HCT116 (cell line): ENCODE data around the gene TMEM132D. TPM values are rescaled to one million over a fixed set of nuclear protein-coding genes. Genes with fewer than 3 reads are reported as not detected.

Experiments
- ATAC-seq: fragments of 200-7000 bp; cut with Tn5 transposase; 2 replicates; pipeline ENCODE4 v1.9.1; 2020; ENCODE audit warnings: mild to moderate bottlenecking, moderate library complexity
- BruUV-seq: library from RNA; stranded (reverse); fragments of 400-500 nt; replicated peaks from 2 replicates; lab custom pipeline; 2021; lab: Mats Ljungman, UMichigan
- CTCF ChIA-PET: fragments of 300-600 bp; sonication (Branson Sonifier 250); formaldehyde crosslinking; loops from one replicate; lab custom pipeline; 2021; ENCODE audit warnings: antibody characterized with exemption; lab: Charles Lee
- POLR2A ChIA-PET: fragments of 300-600, 350-600 bp; sonication (Branson Sonifier 250); formaldehyde crosslinking; loops from one replicate; lab custom pipeline; 2021; ENCODE audit warnings: antibody characterized with exemption; lab: Charles Lee
- RAD21 ChIA-PET, 2 experiments: fragments of 300-600 bp; sonication (Branson Sonifier 250); formaldehyde crosslinking; loops; one replicate each; lab custom pipeline; 2023; ENCODE audit warnings: low total read pairs in 2 of 2; ENCODE audit not compliant: uncharacterized antibody in 2 of 2, unreplicated experiment in 2 of 2, low non-redundant PET in 1 of 2; lab: Charles Lee
- DNase-seq: peaks from one replicate; pipeline ENCODE4 v3.0.0-alpha.2; 2010; ENCODE audit warnings: low read depth, low spot score
- H2AFZ ChIP-seq: fragments of 200-600 bp; shearing (Covaris generic), sonication (generic); 2 replicates; pipeline ENCODE4 v1.6.1; 2017; ENCODE audit warnings: low read depth, mixed run types, mixed read lengths, antibody characterized with exemption, low read length; ENCODE audit not compliant: poor library complexity, severe bottlenecking
- H3K27ac ChIP-seq: 2 replicates; pipeline ENCODE4 v1.5.1; 2012; ENCODE audit warnings: low read depth, low read length
- H3K27me3 ChIP-seq: fragments of 200-600 bp; sonication (generic); 2 replicates; pipeline ENCODE4 v1.6.1; 2016; ENCODE audit warnings: mixed run types, low read length, mixed read lengths; ENCODE audit not compliant: insufficient read depth
- H3K36me3 ChIP-seq, 2 experiments: fragments of 200-500 bp in 1 of 2; fragments of 200-600 bp in 1 of 2; sonication (Bioruptor generic) in 1 of 2; sonication (generic) in 1 of 2; 2 replicates each; pipeline versions ENCODE4 v1.5.1 to v1.6.1; 2014 to 2016; ENCODE audit warnings: low read length in 2 of 2, inconsistent platforms in 1 of 2, mixed read lengths in 1 of 2, mixed run types in 1 of 2; ENCODE audit not compliant: insufficient read depth in 2 of 2, control insufficient read depth in 1 of 2
- H3K4me1 ChIP-seq, 2 experiments: fragments of 200-600 bp in 1 of 2; sonication (generic) in 1 of 2; 2 replicates each; pipeline versions ENCODE4 v1.5.1 to v1.6.1; 2012 to 2017; ENCODE audit warnings: low read length in 2 of 2, inconsistent platforms in 1 of 2, mild to moderate bottlenecking in 1 of 2, mixed read lengths in 1 of 2, mixed run types in 1 of 2, moderate library complexity in 1 of 2; ENCODE audit not compliant: insufficient read depth in 2 of 2, control insufficient read depth in 1 of 2
- H3K4me2 ChIP-seq: fragments of 200-600 bp; sonication (generic); 2 replicates; pipeline ENCODE4 v1.6.1; 2017; ENCODE audit warnings: mixed run types, low read length, mixed read lengths
- H3K4me3 ChIP-seq, 2 experiments: fragments of 200-600 bp in 1 of 2; sonication (generic) in 1 of 2; replicated peaks in 1 of 2; 2 replicates each; pipeline ENCODE4 v1.5.1; 2011 to 2016; ENCODE audit warnings: low read length in 2 of 2, control low read depth in 1 of 2, low read depth in 1 of 2, mild to moderate bottlenecking in 1 of 2, mixed read lengths in 1 of 2, mixed run types in 1 of 2
- H3K79me2 ChIP-seq: fragments of 200-600 bp; sonication (generic); 2 replicates; pipeline ENCODE4 v1.6.1; 2017; ENCODE audit warnings: mild to moderate bottlenecking, mixed run types, low read length, moderate library complexity, mixed read lengths; ENCODE audit not compliant: insufficient read depth
- H3K9ac ChIP-seq: fragments of 200-600 bp; sonication (generic); 2 replicates; pipeline ENCODE4 v1.6.1; 2016; ENCODE audit warnings: low read length, mixed read lengths
- H3K9me2 ChIP-seq: fragments of 200-600 bp; sonication (generic), shearing (Covaris generic); 2 replicates; pipeline ENCODE4 v1.6.1; 2017; ENCODE audit warnings: mixed run types, mild to moderate bottlenecking, moderate library complexity; ENCODE audit not compliant: insufficient read depth
- H3K9me3 ChIP-seq, 2 experiments: fragments of 200-500 bp in 1 of 2; fragments of 200-600 bp in 1 of 2; sonication (Bioruptor generic) in 1 of 2; sonication (generic) in 1 of 2; 2 replicates each; pipeline ENCODE4 v1.6.1; 2014 to 2017; ENCODE audit warnings: low read length in 2 of 2, mixed read lengths in 2 of 2, inconsistent platforms in 1 of 2, low read depth in 1 of 2, mild to moderate bottlenecking in 1 of 2, mixed run types in 1 of 2, moderate library complexity in 1 of 2; ENCODE audit not compliant: control insufficient read depth in 1 of 2, insufficient read depth in 1 of 2
- H4K20me1 ChIP-seq: fragments of 200-600 bp; sonication (generic), shearing (Covaris generic); 2 replicates; pipeline ENCODE4 v1.6.1; 2017; ENCODE audit warnings: mixed run types, mild to moderate bottlenecking, moderate library complexity; ENCODE audit not compliant: insufficient read depth
- EGR1 ChIP-seq: IDR thresholded peaks from 2 replicates; pipeline ENCODE4 v1.6.1; 2012; ENCODE audit warnings: low read depth
- EZH2phosphoT487 ChIP-seq: fragments of 200-600 bp; IDR thresholded peaks from 2 replicates; pipeline ENCODE4 v1.6.1; 2018; ENCODE audit warnings: antibody characterized with exemption, borderline replicate concordance
- SRF ChIP-seq: IDR thresholded peaks from 2 replicates; pipeline ENCODE4 v1.6.1; 2012; ENCODE audit warnings: low read depth
- ZBTB33 ChIP-seq: IDR thresholded peaks from 2 replicates; pipeline ENCODE4 v1.6.1; 2011; ENCODE audit warnings: mild to moderate bottlenecking, low read length, moderate library complexity; ENCODE audit not compliant: insufficient replicate concordance; ENCODE audit errors: extremely low read depth
- ZNF274 ChIP-seq: fragments of 200-500 bp; sonication (Bioruptor generic); IDR thresholded peaks from 2 replicates; pipeline ENCODE4 v1.6.1; 2014; ENCODE audit warnings: mild to moderate bottlenecking, low read depth, low read length, inconsistent platforms
- intact Hi-C: fragments of 100-400 bp; cut with micrococcal nuclease; formaldehyde crosslinking; loops from 2 replicates; pipeline ENCODE4 v1.10.0; 2022
- total RNA-seq: library from RNA; stranded (reverse); gene quantifications from one replicate; pipeline ENCODE4 v1.2.1, GENCODE V29; 2021; ENCODE audit not compliant: unreplicated experiment

TMEM132D gene
- total RNA-seq, 1 experiment from 2014 or later = not detected

GRCh38 chr12:129394177-129394825, 509.5 kb downstream of the TMEM132D start:
- CTCF ChIA-PET = no interaction called here

More at GRCh38 chr12:129394177-129394825, 509.5 kb downstream of the TMEM132D start:
- Histone ChIP-seq H3K9me3 (peaks cover 15 to 29% of the 10 kb centered on the region in 2 experiments; a peak in 2 of 4 replicates), H3K27me3 (no peaks in the 10 kb centered on the region), H3K27ac (no peak overlapping the region), H3K9ac (no peak overlapping the region), H4K20me1 (no peaks in the 10 kb centered on the region), H3K36me3 (no peaks in the 10 kb centered on the region), H3K4me1 (no peaks in the 10 kb centered on the region), H3K79me2 (no peaks in the 10 kb centered on the region)
- POLR2A ChIA-PET = no interaction called here
- BruUV-seq = no TSS peak
- intact Hi-C loops = no loop called here
- ATAC-seq = no peak
- TF ChIP-seq SRF (no peak), ZBTB33 (no peak), EZH2phosphoT487 (no peak), EGR1 (no peak), ZNF274 (no peak)
- TF ChIP-seq, all 23 proteins: peak for 0
- no peak for DNase-seq
- Histone ChIP-seq H3K9me2 (no peaks in the 10 kb centered on the region), H3K4me3 (no peak overlapping the region), H2AFZ (no peak overlapping the region), H3K4me2 (no peak overlapping the region)
- RAD21 ChIA-PET = no interaction called here
